Naive thymus-derived CD4-positive, alpha-beta T cell (primary cell): ENCODE results near the gene TBCD. TPM values are rescaled to one million over a fixed set of nuclear protein-coding genes. Genes with fewer than 3 reads are reported as not detected.

Source experiments
- ATAC-seq: fragments of 150-1000 bp; cut with Tn5 transposase; 2 replicates; pipeline ENCODE4 v1.10.0; 2021; ENCODE audit warnings: mild to moderate bottlenecking, moderate library complexity
- CTCF ChIA-PET: fragments of 350-600 bp; sonication (Branson Sonifier 250); formaldehyde crosslinking; loops from one replicate; lab custom pipeline; 2021; ENCODE audit warnings: antibody characterized with exemption; lab: Charles Lee
- POLR2A ChIA-PET: fragments of 350-600 bp; sonication (Branson Sonifier 250); formaldehyde crosslinking; loops from one replicate; lab custom pipeline; 2021; ENCODE audit warnings: antibody characterized with exemption, inconsistent platforms; lab: Charles Lee
- DNase-seq, 9 donors: peaks; one replicate each; pipeline versions ENCODE4 v3.0.0 to v3.0.0-alpha.2; 2020 to 2022; ENCODE audit warnings: mixed read lengths in 1 of 9
- H3K27ac ChIP-seq: one replicate; pipeline ENCODE4 v1.7.0; 2013; ENCODE audit warnings: mild to moderate bottlenecking, low read depth, low read length, moderate library complexity
- H3K27me3 ChIP-seq, 2 donors: one replicate each; pipeline ENCODE4 v1.7.0; 2013; ENCODE audit warnings: low read length in 2 of 2, mild to moderate bottlenecking in 2 of 2, moderate library complexity in 2 of 2; ENCODE audit not compliant: control insufficient read depth in 2 of 2, insufficient read depth in 2 of 2
- H3K36me3 ChIP-seq, 3 experiments: 1 replicate in 2 of 3; 2 replicates in 1 of 3; pipeline ENCODE4 v1.7.0; 2013; ENCODE audit warnings: low read length in 3 of 3, mild to moderate bottlenecking in 3 of 3, moderate library complexity in 1 of 3; ENCODE audit not compliant: insufficient read depth in 3 of 3, control insufficient read depth in 2 of 3
- H3K4me1 ChIP-seq, 2 donors: one replicate each; pipeline ENCODE4 v1.7.0; 2013; ENCODE audit warnings: low read length in 2 of 2, mild to moderate bottlenecking in 2 of 2, moderate library complexity in 1 of 2; ENCODE audit not compliant: control insufficient read depth in 2 of 2, insufficient read depth in 2 of 2
- H3K4me3 ChIP-seq: 2 replicates; pipeline ENCODE4 v1.7.0; 2013; ENCODE audit warnings: mild to moderate bottlenecking, low read length
- H3K9me3 ChIP-seq, 3 experiments: 1 replicate in 2 of 3; 2 replicates in 1 of 3; pipeline ENCODE4 v1.7.0; 2013; ENCODE audit warnings: low read length in 3 of 3; ENCODE audit not compliant: control insufficient read depth in 2 of 3
- H3K27ac Mint-ChIP-seq, 9 donors: one replicate each; pipeline ENCODE4 v1.8.0; 2020 to 2022; ENCODE audit warnings: mixed read lengths in 9 of 9, mild to moderate bottlenecking in 8 of 9, moderate library complexity in 5 of 9, inconsistent platforms in 2 of 9
- H3K27me3 Mint-ChIP-seq, 5 donors: one replicate each; pipeline ENCODE4 v1.8.0; 2021 to 2022; ENCODE audit warnings: mixed read lengths in 5 of 5, mild to moderate bottlenecking in 1 of 5
- H3K36me3 Mint-ChIP-seq, 5 donors: one replicate each; pipeline ENCODE4 v1.8.0; 2020 to 2022; ENCODE audit warnings: mixed read lengths in 5 of 5, mild to moderate bottlenecking in 3 of 5, inconsistent platforms in 1 of 5
- H3K4me1 Mint-ChIP-seq, 7 donors: one replicate each; pipeline ENCODE4 v1.8.0; 2020 to 2022; ENCODE audit warnings: mixed read lengths in 7 of 7, mild to moderate bottlenecking in 3 of 7, inconsistent platforms in 1 of 7
- H3K4me3 Mint-ChIP-seq, 10 donors: one replicate each; pipeline ENCODE4 v1.8.0; 2020 to 2022; ENCODE audit warnings: mild to moderate bottlenecking in 10 of 10, mixed read lengths in 10 of 10, moderate library complexity in 6 of 10, inconsistent platforms in 2 of 10
- H3K9me3 Mint-ChIP-seq, 11 donors: one replicate each; pipeline ENCODE4 v1.8.0; 2020 to 2022; ENCODE audit warnings: mixed read lengths in 11 of 11, mild to moderate bottlenecking in 4 of 11, inconsistent platforms in 1 of 11, moderate library complexity in 1 of 11
- intact Hi-C, 2 donors: fragments of 100-400 bp; cut with micrococcal nuclease; formaldehyde crosslinking; loops; one replicate each; pipeline ENCODE4 v1.15.1; 2023
- polyA plus RNA-seq, 2 donors: library from polyadenylated mRNA; unstranded; fragments of 300-500 nt; fragmentation: Illumina TruSeq; gene quantifications; one replicate each; pipeline ENCODE4 v1.2.3, GENCODE V29; 2021
- total RNA-seq, 6 experiments: library from RNA in 5 of 6; stranded (reverse) in 5 of 6; gene quantifications; 1 replicate in 5 of 6; 2 replicates in 1 of 6; pipeline ENCODE4 v1.2.3 and lab custom pipeline; 2021 to 2026

Gene TBCD
- total and polyA plus RNA-seq, 7 experiments from 2014 or later: 61.5 to 255 (median 123) TPM

- Mint-ChIP-seq H3K4me3 (peak overlapping the region in 1 of 10 donors; percentile 1), H3K9me3 (peaks cover 16 to 69% (median 30%) of the 10 kb centered on the region in 11 donors), H3K4me1 (peaks cover 0 to 4% (median 0%) of the 10 kb centered on the region in 7 donors), H3K27ac (peak overlapping the region in 2 of 9 donors; percentile 6 to 27), H3K27me3 (no peaks in the 10 kb centered on the region), H3K36me3 (peaks cover 53 to 87% (median 75%) of the 10 kb centered on the region in 5 donors)
- Histone ChIP-seq H3K27me3 (no peaks in the 10 kb centered on the region), H3K4me3 (no peak overlapping the region), H3K9me3 (peaks cover 0 to 28% (median 0%) of the 10 kb centered on the region in 3 experiments), H3K27ac (no peak overlapping the region), H3K4me1 (no peaks in the 10 kb centered on the region), H3K36me3 (peaks cover 0 to 38% (median 11%) of the 10 kb centered on the region in 3 experiments)
- ChIA-PET POLR2A (no interaction called here), CTCF (no interaction called here)
- intact Hi-C loops: no loop called here
- no peak for ATAC-seq
- DNase-seq: no peak
Measured at GRCh38 chr17:82947051-82947991, 195.5 kb downstream of the TBCD start.

- Mint-ChIP-seq H3K27ac (peak overlapping the region in 2 of 9 donors; percentile 6 to 27), H3K9me3 (peaks cover 10 to 70% (median 37%) of the 10 kb centered on the region in 11 donors), H3K4me1 (peaks cover 0 to 4% (median 0%) of the 10 kb centered on the region in 7 donors), H3K4me3 (peak overlapping the region in 1 of 10 donors; percentile 1), H3K27me3 (no peaks in the 10 kb centered on the region), H3K36me3 (peaks cover 54 to 87% (median 75%) of the 10 kb centered on the region in 5 donors)
- Histone ChIP-seq H3K9me3 (peaks cover 0 to 28% (median 0%) of the 10 kb centered on the region in 3 experiments), H3K36me3 (peaks cover 0 to 30% (median 6%) of the 10 kb centered on the region in 3 experiments), H3K4me3 (no peak overlapping the region), H3K27me3 (no peaks in the 10 kb centered on the region), H3K4me1 (no peaks in the 10 kb centered on the region), H3K27ac (no peak overlapping the region)
- DNase-seq: no peak
- no peak for ATAC-seq
- ChIA-PET CTCF (no interaction called here), POLR2A (no interaction called here)
- intact Hi-C loops: no loop called here
Measured at GRCh38 chr17:82948081-82948511, 196.2 kb downstream of the TBCD start.

- intact Hi-C loops: no loop called here
Measured at GRCh38 chr17:82948957-82949356, 197.1 kb downstream of the TBCD start.

GRCh38 chr17:82949361-82949760 is 197.5 kb downstream of the TBCD start:
- H3K4me1 ChIP-seq: no peaks in the 10 kb centered on the region
- H3K9me3 Mint-ChIP-seq: peaks cover 10 to 72% (median 41%) of the 10 kb centered on the region in 11 donors
- no peak overlapping the region for H3K4me3 ChIP-seq
- H3K4me3 Mint-ChIP-seq: peak overlapping the region in 1 of 10 donors; percentile 50
- POLR2A ChIA-PET: no interaction called here
- no peaks in the 10 kb centered on the region for H3K27me3 Mint-ChIP-seq
- peak overlapping the region in 1 of 9 donors; percentile 46 for H3K27ac Mint-ChIP-seq
- H3K27ac ChIP-seq: no peak overlapping the region
- peaks cover 0 to 18% (median 0%) of the 10 kb centered on the region in 3 experiments for H3K36me3 ChIP-seq
- CTCF ChIA-PET: no interaction called here
- H3K9me3 ChIP-seq: peaks cover 0 to 16% (median 0%) of the 10 kb centered on the region in 3 experiments
- intact Hi-C loops: no loop called here
- ATAC-seq (no peak), DNase-seq (no peak)
- peaks cover 0 to 6% (median 0%) of the 10 kb centered on the region in 7 donors for H3K4me1 Mint-ChIP-seq
- no peaks in the 10 kb centered on the region for H3K27me3 ChIP-seq
- H3K36me3 Mint-ChIP-seq: peaks cover 51 to 87% (median 75%) of the 10 kb centered on the region in 5 donors

More at GRCh38 chr17:82948957-82949356, 197.1 kb downstream of the TBCD start:
- Mint-ChIP-seq H3K9me3 (peaks cover 10 to 72% (median 41%) of the 10 kb centered on the region in 11 donors), H3K36me3 (peaks cover 51 to 87% (median 75%) of the 10 kb centered on the region in 5 donors), H3K27me3 (no peaks in the 10 kb centered on the region), H3K4me3 (no peak overlapping the region), H3K27ac (no peak overlapping the region), H3K4me1 (peaks cover 0 to 4% (median 0%) of the 10 kb centered on the region in 7 donors)
- Histone ChIP-seq H3K27ac (no peak overlapping the region), H3K27me3 (no peaks in the 10 kb centered on the region), H3K4me3 (no peak overlapping the region), H3K9me3 (peaks cover 0 to 20% (median 0%) of the 10 kb centered on the region in 3 experiments), H3K36me3 (peaks cover 0 to 22% (median 0%) of the 10 kb centered on the region in 3 experiments), H3K4me1 (no peaks in the 10 kb centered on the region)
- ChIA-PET POLR2A (no interaction called here), CTCF (no interaction called here)
- ATAC-seq (no peak), DNase-seq (no peak)

GRCh38 chr17:82949984-82950383 is 198.1 kb downstream of the TBCD start:
- ATAC-seq (no peak), DNase-seq (no peak)
- H3K4me3 ChIP-seq: no peak overlapping the region
- Mint-ChIP-seq H3K4me1 (peaks cover 0 to 6% (median 0%) of the 10 kb centered on the region in 7 donors), H3K36me3 (peaks cover 50 to 87% (median 75%) of the 10 kb centered on the region in 5 donors), H3K27ac (no peak overlapping the region), H3K27me3 (no peaks in the 10 kb centered on the region), H3K9me3 (peaks cover 12 to 72% (median 40%) of the 10 kb centered on the region in 11 donors), H3K4me3 (no peak overlapping the region)
- H3K27me3 ChIP-seq: no peaks in the 10 kb centered on the region
- H3K27ac ChIP-seq: no peak overlapping the region
- no peaks in the 10 kb centered on the region for H3K4me1 ChIP-seq
- peaks cover 0 to 11% (median 0%) of the 10 kb centered on the region in 3 experiments for H3K36me3 ChIP-seq
- H3K9me3 ChIP-seq: peaks cover 0 to 10% (median 0%) of the 10 kb centered on the region in 3 experiments
- intact Hi-C loops: no loop called here
- POLR2A ChIA-PET: no interaction called here
- CTCF ChIA-PET: no interaction called here

GRCh38 chr17:82950525-82951102 is 198.7 kb downstream of the TBCD start:
- no peaks in the 10 kb centered on the region for H3K4me1 ChIP-seq
- no peaks in the 10 kb centered on the region for H3K27me3 Mint-ChIP-seq
- CTCF ChIA-PET: no interaction called here
- DNase-seq (no peak), ATAC-seq (no peak)
- H3K27ac ChIP-seq: no peak overlapping the region
- peaks cover 0 to 6% (median 0%) of the 10 kb centered on the region in 3 experiments for H3K36me3 ChIP-seq
- POLR2A ChIA-PET: no interaction called here
- H3K27me3 ChIP-seq: no peaks in the 10 kb centered on the region
- H3K36me3 Mint-ChIP-seq: peaks cover 47 to 87% (median 75%) of the 10 kb centered on the region in 5 donors
- peaks cover 18 to 72% (median 39%) of the 10 kb centered on the region in 11 donors for H3K9me3 Mint-ChIP-seq
- no peak overlapping the region for H3K4me3 ChIP-seq
- no peak overlapping the region for H3K4me3 Mint-ChIP-seq
- intact Hi-C loops: no loop called here
- peaks cover 0 to 4% (median 0%) of the 10 kb centered on the region in 3 experiments for H3K9me3 ChIP-seq
- peaks cover 0 to 6% (median 0%) of the 10 kb centered on the region in 7 donors for H3K4me1 Mint-ChIP-seq
- no peak overlapping the region for H3K27ac Mint-ChIP-seq
